Measurements from ENCODE around the gene MED28. TPM values are rescaled to one million over a fixed set of nuclear protein-coding genes. Genes with fewer than 3 reads are reported as not detected.

Gene MED28
- total RNA-seq, 5 donors from 2014 or later (not counting 1 experiment from before 2014, with no cell fraction given): 50.6 to 75.5 (median 66.2) TPM

DNA sequence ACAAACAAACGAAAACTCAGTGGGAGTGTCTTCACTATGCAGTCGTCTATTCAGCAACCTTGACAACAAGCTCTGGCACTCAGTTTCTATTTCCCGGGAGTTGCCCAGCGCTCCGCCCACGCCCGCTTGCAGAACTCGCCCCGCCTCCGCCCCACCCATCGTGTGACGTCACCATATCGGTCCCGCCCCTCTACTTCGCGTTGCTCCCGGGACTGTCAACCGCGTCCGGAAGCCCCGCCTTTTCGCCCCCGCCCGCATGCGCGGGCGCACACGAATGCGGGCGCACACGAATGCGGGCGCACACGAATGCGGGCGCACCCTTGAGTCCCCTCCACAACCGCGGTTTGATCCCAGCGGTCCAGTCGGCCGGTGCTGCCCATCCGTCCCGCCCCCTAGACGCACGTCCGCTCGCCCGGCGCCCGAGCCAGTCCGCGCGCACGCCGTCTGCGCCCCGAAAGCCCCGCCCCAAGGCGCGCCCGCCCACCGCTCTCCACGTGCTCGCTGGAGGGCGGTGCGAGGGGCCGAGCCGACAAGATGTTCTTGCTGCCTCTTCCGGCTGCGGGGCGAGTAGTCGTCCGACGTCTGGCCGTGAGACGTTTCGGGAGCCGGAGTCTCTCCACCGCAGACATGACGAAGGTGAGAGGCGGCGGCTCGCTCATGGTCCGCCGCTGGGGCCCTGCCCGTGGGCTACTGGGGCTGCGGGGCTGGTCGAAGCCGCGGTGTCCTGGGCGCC is 37.3 kb upstream of the MED28 start, which contains the start of gene LAP3:
Gene LAP3, plus strand, starts transcription at position 267 of the 733 bp plus-strand sequence. Its CDS starts 268 bp downstream, at position 535.
- H3K27me3 Mint-ChIP-seq: no peaks in the 10 kb centered on the region
- Histone ChIP-seq H3K36me3 (ENCODE audit: control insufficient read depth in 2 of 2, extremely low read depth in 1 of 2, insufficient read depth in 1 of 2, low read length in 1 of 2) (peaks cover 6 to 14% of the 10 kb centered on the region in 2 donors), H3K27ac (ENCODE audit: low read length) (peak within 1 kb of the TSS; percentile 85), H3K4me1 (ENCODE audit: control insufficient read depth in 1 of 2, extremely low read depth in 1 of 2, insufficient read depth in 2 of 2, low read length in 2 of 2) (peaks cover 9 to 27% of the 10 kb centered on the region in 2 experiments), H3K4me3 (ENCODE audit: control insufficient read depth in 1 of 2, extremely low read depth in 1 of 2, low read length in 1 of 2) (peak within 1 kb of the TSS; percentile 72 to 91), H3K27me3 (replicated peaks in 1 of 2; ENCODE audit: control insufficient read depth in 2 of 2, extremely low read depth in 1 of 2, insufficient read depth in 2 of 2, low read length in 1 of 2) (no peaks in the 10 kb centered on the region), H3K9me3 (no peaks in the 10 kb centered on the region)
- no peaks in the 10 kb centered on the region for H3K9me3 Mint-ChIP-seq
- peaks cover 27 to 33% (median 28%) of the 10 kb centered on the region in 3 donors for H3K4me1 Mint-ChIP-seq
- CTCF ChIA-PET: interaction anchor here in 1 of 2 donors (0.9 to 1.5 kb wide), 3 partner anchors 28 to 37 kb away, joined by 3 to 8 read pairs (median 4); partner anchors contain the start of gene MED28
- peaks cover 17% of the 10 kb centered on the region for H3K36me3 Mint-ChIP-seq
- under 1% methylated on average over 91 of the region's 91 CpGs for WGBS (ENCODE audit: insufficient coverage)
- DNase-seq: peak; percentile 93 to 100 (median 98)
- peak within 1 kb of the TSS; percentile 85 to 93 (median 89) for H3K4me3 Mint-ChIP-seq
- H3K27ac Mint-ChIP-seq: peak within 1 kb of the TSS; percentile 92 to 98
- peak; percentile 90 to 94 (median 93) for ATAC-seq (replicated peaks in 1 of 4)
- POLR2A ChIA-PET: interaction anchor here (0.6 to 2.2 kb wide), 3 partner anchors 13 to 37 kb away, joined by 3 to 14 read pairs (median 9); partner anchors contain the start of gene MED28 (in 1 of the 2)

DNA sequence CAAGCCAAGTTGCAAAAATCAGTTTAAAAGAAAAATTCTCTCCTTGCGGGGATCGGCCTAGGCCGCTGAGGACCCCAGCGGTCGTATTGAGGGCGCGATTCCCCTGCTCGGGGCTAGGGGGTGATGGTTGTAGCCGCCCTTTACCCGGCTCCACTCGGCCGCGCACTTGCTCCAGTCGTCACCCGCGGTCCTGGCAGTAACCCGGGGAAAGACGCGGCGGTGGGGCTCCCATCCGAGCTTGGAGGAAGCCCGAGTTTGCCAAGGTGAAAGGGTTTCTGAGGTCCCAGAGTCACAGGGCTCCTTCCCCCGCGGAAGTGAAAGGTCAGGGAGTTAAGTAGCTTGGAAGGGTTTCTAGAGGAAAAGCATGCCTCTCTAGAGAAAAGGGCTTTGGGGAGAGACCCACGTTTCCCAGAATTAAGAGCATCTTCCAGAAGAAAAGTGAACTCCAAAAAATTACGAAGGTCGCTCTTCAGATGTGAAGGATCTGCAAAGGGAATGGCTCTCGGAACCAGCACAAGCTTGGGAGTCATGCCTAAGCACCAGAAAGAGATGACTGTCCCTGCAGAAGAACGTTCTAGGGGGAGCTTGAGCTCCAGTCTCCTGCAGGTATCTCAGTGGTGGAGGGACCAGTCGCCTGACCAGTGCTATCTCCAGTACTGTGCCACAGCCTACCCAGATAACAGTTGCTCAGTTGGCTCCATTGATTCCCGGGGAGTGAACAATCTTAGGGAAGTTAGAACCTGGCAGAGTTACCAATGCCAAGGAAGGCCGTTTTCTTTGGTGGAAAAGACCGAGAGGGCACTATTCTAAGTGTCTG is 36.6 kb upstream of the MED28 start:
- H3K27me3 ChIP-seq (replicated peaks in 1 of 2; ENCODE audit: control insufficient read depth in 2 of 2, extremely low read depth in 1 of 2, insufficient read depth in 2 of 2, low read length in 1 of 2): no peaks in the 10 kb centered on the region
- no peaks in the 10 kb centered on the region for H3K9me3 Mint-ChIP-seq
- H3K4me1 ChIP-seq (ENCODE audit: control insufficient read depth in 1 of 2, extremely low read depth in 1 of 2, insufficient read depth in 2 of 2, low read length in 2 of 2): peaks cover 9 to 27% of the 10 kb centered on the region in 2 experiments
- H3K27me3 Mint-ChIP-seq: no peaks in the 10 kb centered on the region
- H3K27ac ChIP-seq (ENCODE audit: low read length): peak overlapping the region; percentile 77
- peaks cover 6 to 22% of the 10 kb centered on the region in 2 donors for H3K36me3 ChIP-seq (ENCODE audit: control insufficient read depth in 2 of 2, extremely low read depth in 1 of 2, insufficient read depth in 1 of 2, low read length in 1 of 2)
- ATAC-seq (replicated peaks in 1 of 4) (peak; percentile 3 to 14 (median 8)), DNase-seq (peak in 18 of 35 experiments; percentile 1 to 38 (median 10))
- ChIA-PET CTCF (interaction anchor here (0.6 to 1.5 kb wide), 4 partner anchors 29 to 232 kb away, joined by 3 to 5 read pairs (median 4); partner anchors contain the start of genes DCAF16 (in 1 of the 2) and MED28 (in 1 of the 2)), POLR2A (interaction anchor here (0.5 to 1.3 kb wide), 6 partner anchors 10 to 65 kb away, joined by 3 to 6 read pairs (median 3); partner anchors contain the start of gene MED28 (in 1 of the 2))
- H3K36me3 Mint-ChIP-seq: peaks cover 17% of the 10 kb centered on the region
- H3K4me1 Mint-ChIP-seq: peaks cover 27 to 33% (median 28%) of the 10 kb centered on the region in 3 donors
- H3K4me3 ChIP-seq (ENCODE audit: control insufficient read depth in 1 of 2, extremely low read depth in 1 of 2, low read length in 1 of 2): peak overlapping the region; percentile 72 to 91
- H3K27ac Mint-ChIP-seq: peak overlapping the region; percentile 92 to 98
- WGBS (ENCODE audit: insufficient coverage): 2% methylated on average over 31 of the region's 33 CpGs
- peak overlapping the region; percentile 85 to 93 (median 89) for H3K4me3 Mint-ChIP-seq
- no peaks in the 10 kb centered on the region for H3K9me3 ChIP-seq

DNA sequence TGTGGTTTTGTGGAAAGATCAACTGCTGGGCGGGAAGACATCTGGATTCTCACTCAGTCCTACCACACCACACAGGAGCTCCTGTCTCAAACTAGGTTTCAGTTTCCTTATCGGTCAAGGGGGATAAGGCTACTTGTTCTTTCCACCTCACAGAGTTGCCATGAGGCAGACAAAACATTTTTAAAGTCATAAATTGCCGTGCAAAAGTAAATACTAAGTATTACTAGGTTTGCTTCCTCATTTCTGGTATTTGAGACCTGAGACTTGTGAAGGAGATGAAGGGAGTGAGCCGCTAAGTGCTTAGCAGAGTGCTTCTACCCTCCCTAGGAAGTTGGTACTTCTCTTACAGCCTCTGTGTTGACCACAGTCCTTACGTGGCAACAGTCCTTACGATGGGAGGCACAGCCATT is 36.0 kb upstream of the MED28 start:
- H3K4me3 Mint-ChIP-seq: peak overlapping the region; percentile 85 to 93 (median 89)
- Histone ChIP-seq H3K36me3 (ENCODE audit: control insufficient read depth in 2 of 2, extremely low read depth in 1 of 2, insufficient read depth in 1 of 2, low read length in 1 of 2) (peaks cover 10 to 28% of the 10 kb centered on the region in 2 donors), H3K4me1 (ENCODE audit: control insufficient read depth in 1 of 2, extremely low read depth in 1 of 2, insufficient read depth in 2 of 2, low read length in 2 of 2) (peaks cover 9 to 27% of the 10 kb centered on the region in 2 experiments), H3K27ac (ENCODE audit: low read length) (peak overlapping the region; percentile 77), H3K4me3 (ENCODE audit: control insufficient read depth in 1 of 2, extremely low read depth in 1 of 2, low read length in 1 of 2) (peak overlapping the region; percentile 72 to 91), H3K27me3 (replicated peaks in 1 of 2; ENCODE audit: control insufficient read depth in 2 of 2, extremely low read depth in 1 of 2, insufficient read depth in 2 of 2, low read length in 1 of 2) (no peaks in the 10 kb centered on the region), H3K9me3 (no peaks in the 10 kb centered on the region)
- H3K4me1 Mint-ChIP-seq: peaks cover 27 to 33% (median 28%) of the 10 kb centered on the region in 3 donors
- ATAC-seq (replicated peaks in 1 of 4) (no peak), DNase-seq (peak in 1 of 35 experiments; percentile 47)
- ChIA-PET CTCF (interaction anchor here in 1 of 2 donors (0.9 to 1.5 kb wide), 4 partner anchors 24 to 232 kb away, joined by 3 to 5 read pairs (median 4); partner anchors contain the start of genes DCAF16 and MED28), POLR2A (interaction anchor here (0.8 to 1.3 kb wide), 4 partner anchors 31 to 65 kb away, joined by 3 to 6 read pairs (median 3); partner anchors contain the start of gene MED28 (in 1 of the 2))
- H3K36me3 Mint-ChIP-seq: peaks cover 23% of the 10 kb centered on the region
- peak overlapping the region; percentile 92 to 98 for H3K27ac Mint-ChIP-seq
- no CpG with 5 or more reads among the region's 6 CpGs for WGBS (ENCODE audit: insufficient coverage)
- H3K9me3 Mint-ChIP-seq: no peaks in the 10 kb centered on the region
- no peaks in the 10 kb centered on the region for H3K27me3 Mint-ChIP-seq

DNA sequence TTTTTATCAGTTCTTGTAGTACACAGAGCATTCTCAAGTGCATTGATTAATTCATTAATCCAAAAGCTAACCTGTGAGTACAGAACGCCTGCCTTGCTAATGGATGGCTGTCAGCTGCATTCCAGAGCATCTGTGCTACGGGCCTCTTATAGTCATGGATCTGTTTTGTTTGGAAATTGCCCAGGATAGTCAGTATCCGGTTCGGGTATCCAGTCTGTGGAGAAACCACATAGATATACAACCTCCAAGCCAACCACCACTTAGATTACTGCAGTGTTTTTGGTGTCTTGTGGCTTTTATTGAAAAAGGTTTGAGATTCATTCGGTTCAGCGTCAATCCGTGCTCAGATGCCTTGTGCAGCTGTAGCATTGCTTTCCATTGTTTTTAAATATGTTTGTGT is 33.5 kb upstream of the MED28 start:
- no peak for ATAC-seq (replicated peaks in 1 of 4)
- Mint-ChIP-seq H3K4me3 (no peak overlapping the region), H3K36me3 (peaks cover 38% of the 10 kb centered on the region), H3K27ac (peak overlapping the region in 1 of 2 donors; percentile 11), H3K27me3 (no peaks in the 10 kb centered on the region), H3K9me3 (no peaks in the 10 kb centered on the region), H3K4me1 (peaks cover 27 to 30% (median 28%) of the 10 kb centered on the region in 3 donors)
- ChIA-PET CTCF (no interaction called here), POLR2A (no interaction called here)
- no peak for DNase-seq
- Histone ChIP-seq H3K27ac (ENCODE audit: low read length) (no peak overlapping the region), H3K4me1 (ENCODE audit: control insufficient read depth in 1 of 2, extremely low read depth in 1 of 2, insufficient read depth in 2 of 2, low read length in 2 of 2) (peaks cover 9 to 26% of the 10 kb centered on the region in 2 experiments), H3K4me3 (ENCODE audit: control insufficient read depth in 1 of 2, extremely low read depth in 1 of 2, low read length in 1 of 2) (no peak overlapping the region), H3K27me3 (replicated peaks in 1 of 2; ENCODE audit: control insufficient read depth in 2 of 2, extremely low read depth in 1 of 2, insufficient read depth in 2 of 2, low read length in 1 of 2) (no peaks in the 10 kb centered on the region), H3K9me3 (no peaks in the 10 kb centered on the region), H3K36me3 (ENCODE audit: control insufficient read depth in 2 of 2, extremely low read depth in 1 of 2, insufficient read depth in 1 of 2, low read length in 1 of 2) (peaks cover 19 to 53% of the 10 kb centered on the region in 2 donors)
- WGBS (ENCODE audit: insufficient coverage): 100% methylated on average over 3 of the region's 7 CpGs

DNA sequence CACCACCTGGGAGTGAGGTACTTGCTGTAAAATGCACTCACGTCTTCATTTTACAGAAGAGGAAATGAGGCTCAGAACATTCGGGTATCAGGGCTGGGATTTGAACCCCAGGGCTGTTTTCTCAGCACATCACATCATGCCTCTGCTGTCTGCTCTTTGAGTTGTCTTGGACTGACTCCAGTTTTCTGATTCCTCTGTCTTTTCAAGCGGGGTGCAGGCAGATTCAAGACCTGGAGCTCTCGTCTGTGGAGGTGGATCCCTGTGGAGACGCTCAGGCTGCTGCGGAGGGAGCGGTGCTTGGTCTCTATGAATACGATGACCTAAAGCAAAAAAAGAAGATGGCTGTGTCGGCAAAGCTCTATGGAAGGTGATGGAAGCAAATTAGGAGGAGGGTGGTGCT is 31.2 kb upstream of the MED28 start:
- H3K4me1 ChIP-seq (ENCODE audit: control insufficient read depth in 1 of 2, extremely low read depth in 1 of 2, insufficient read depth in 2 of 2, low read length in 2 of 2): peaks cover 5 to 11% of the 10 kb centered on the region in 2 experiments
- H3K27ac ChIP-seq (ENCODE audit: low read length): no peak overlapping the region
- H3K36me3 ChIP-seq (ENCODE audit: control insufficient read depth in 2 of 2, extremely low read depth in 1 of 2, insufficient read depth in 1 of 2, low read length in 1 of 2): peaks cover 19 to 69% of the 10 kb centered on the region in 2 donors
- 98% methylated on average over 9 of the region's 9 CpGs for WGBS (ENCODE audit: insufficient coverage)
- no peak for DNase-seq
- Mint-ChIP-seq H3K27ac (no peak overlapping the region), H3K4me3 (no peak overlapping the region), H3K4me1 (peaks cover 11 to 25% (median 24%) of the 10 kb centered on the region in 3 donors), H3K9me3 (no peaks in the 10 kb centered on the region), H3K36me3 (peaks cover 53% of the 10 kb centered on the region), H3K27me3 (no peaks in the 10 kb centered on the region)
- no peak for ATAC-seq (replicated peaks in 1 of 4)
- ChIA-PET CTCF (interaction anchor here (0.5 to 1.5 kb wide), 3 partner anchors 31 to 238 kb away, joined by 3 to 6 read pairs (median 5); partner anchors contain the start of gene MED28 (in 1 of the 2)), POLR2A (interaction anchor here in 1 of 2 donors (0.9 to 1.5 kb wide), 2 partner anchors 23 to 31 kb away, joined by 3 to 4 read pairs; partner anchors contain the start of gene MED28)
- H3K9me3 ChIP-seq: no peaks in the 10 kb centered on the region
- H3K27me3 ChIP-seq (replicated peaks in 1 of 2; ENCODE audit: control insufficient read depth in 2 of 2, extremely low read depth in 1 of 2, insufficient read depth in 2 of 2, low read length in 1 of 2): no peaks in the 10 kb centered on the region
- no peak overlapping the region for H3K4me3 ChIP-seq (ENCODE audit: control insufficient read depth in 1 of 2, extremely low read depth in 1 of 2, low read length in 1 of 2)

Data from T-cell (primary cell).